Measurements from ENCODE around the gene SH3PXD2B. TPM values are rescaled to one million over a fixed set of nuclear protein-coding genes. Genes with fewer than 3 reads are reported as not detected.

Gene SH3PXD2B
- polyA plus RNA-seq (2013, experiment 1 of 2) = 35.5 TPM
- polyA plus RNA-seq (2013, experiment 2 of 2) = 44.1 TPM

GRCh38 chr5:172454358-172455086, at the start of gene SH3PXD2B:
Gene SH3PXD2B, minus strand, starts transcription at chr5:172454525. Its CDS starts 173 bp downstream, at chr5:172454352.
- peaks cover 5% of the 10 kb centered on the region; the same call in 1 of the 2 replicates for H3K36me3 ChIP-seq (ENCODE audit: insufficient read depth, low read length)
- peak within 1 kb of the TSS; percentile 89 for H3K9ac ChIP-seq (ENCODE audit: low read depth, low read length)
- peak within 1 kb of the TSS; percentile 78 for H3K27ac ChIP-seq (ENCODE audit: low read depth, low read length)

GRCh38 chr5:172502969-172503368, 48.6 kb upstream of the SH3PXD2B start:
- Histone ChIP-seq H3K4me1 (ENCODE audit: insufficient read depth, low read length) (no peaks in the 10 kb centered on the region), H3K27me3 (ENCODE audit: insufficient read depth, low read length) (no peaks in the 10 kb centered on the region), H3K4me3 (ENCODE audit: low read length) (no peak overlapping the region), H3K9me3 (ENCODE audit: insufficient read depth, low read depth, low read length) (no peaks in the 10 kb centered on the region), H3K9ac (ENCODE audit: low read depth, low read length) (no peak overlapping the region), H3K27ac (ENCODE audit: low read depth, low read length) (no peak overlapping the region), H3K36me3 (ENCODE audit: insufficient read depth, low read length) (no peaks in the 10 kb centered on the region)
- WGBS = 89% methylated on average over 4 of the region's 4 CpGs

More at GRCh38 chr5:172454358-172455086, at the start of gene SH3PXD2B:
- Histone ChIP-seq H3K4me3 (ENCODE audit: low read length) (peak within 1 kb of the TSS; percentile 68), H3K4me1 (ENCODE audit: insufficient read depth, low read length) (peaks cover 29% of the 10 kb centered on the region), H3K27me3 (ENCODE audit: insufficient read depth, low read length) (no peaks in the 10 kb centered on the region), H3K9me3 (ENCODE audit: insufficient read depth, low read depth, low read length) (no peaks in the 10 kb centered on the region)
- 3% methylated on average over 77 of the region's 89 CpGs for WGBS

GRCh38 chr5:172502410-172502809, 48.1 kb upstream of the SH3PXD2B start:
- WGBS = 92% methylated on average over 8 of the region's 8 CpGs

GRCh38 chr5:172501708-172502320, 47.5 kb upstream of the SH3PXD2B start:
- Histone ChIP-seq H3K27me3 (ENCODE audit: insufficient read depth, low read length) (no peaks in the 10 kb centered on the region), H3K4me3 (ENCODE audit: low read length) (no peak overlapping the region), H3K9ac (ENCODE audit: low read depth, low read length) (no peak overlapping the region), H3K27ac (ENCODE audit: low read depth, low read length) (no peak overlapping the region), H3K36me3 (ENCODE audit: insufficient read depth, low read length) (no peaks in the 10 kb centered on the region), H3K4me1 (ENCODE audit: insufficient read depth, low read length) (no peaks in the 10 kb centered on the region), H3K9me3 (ENCODE audit: insufficient read depth, low read depth, low read length) (no peaks in the 10 kb centered on the region)
- 88% methylated on average over 7 of the region's 7 CpGs for WGBS

More at GRCh38 chr5:172502410-172502809, 48.1 kb upstream of the SH3PXD2B start:
- Histone ChIP-seq H3K36me3 (ENCODE audit: insufficient read depth, low read length) (no peaks in the 10 kb centered on the region), H3K27me3 (ENCODE audit: insufficient read depth, low read length) (no peaks in the 10 kb centered on the region), H3K9ac (ENCODE audit: low read depth, low read length) (no peak overlapping the region), H3K27ac (ENCODE audit: low read depth, low read length) (no peak overlapping the region), H3K4me3 (ENCODE audit: low read length) (no peak overlapping the region), H3K9me3 (ENCODE audit: insufficient read depth, low read depth, low read length) (no peaks in the 10 kb centered on the region), H3K4me1 (ENCODE audit: insufficient read depth, low read length) (no peaks in the 10 kb centered on the region)

- Histone ChIP-seq H3K27me3 (ENCODE audit: insufficient read depth, low read length) (no peaks in the 10 kb centered on the region), H3K4me3 (ENCODE audit: low read length) (no peak overlapping the region), H3K36me3 (ENCODE audit: insufficient read depth, low read length) (no peaks in the 10 kb centered on the region), H3K4me1 (ENCODE audit: insufficient read depth, low read length) (no peaks in the 10 kb centered on the region), H3K9ac (ENCODE audit: low read depth, low read length) (no peak overlapping the region), H3K27ac (ENCODE audit: low read depth, low read length) (no peak overlapping the region), H3K9me3 (ENCODE audit: insufficient read depth, low read depth, low read length) (no peaks in the 10 kb centered on the region)
- 91% methylated on average over 2 of the region's 2 CpGs for WGBS
These were observed 45.0 kb upstream of the SH3PXD2B start for GRCh38 chr5:172499287-172499686.

GRCh38 chr5:172498431-172499129, 44.3 kb upstream of the SH3PXD2B start:
- H3K27ac ChIP-seq (ENCODE audit: low read depth, low read length) = no peak overlapping the region
- WGBS = 95% methylated on average over 12 of the region's 12 CpGs
- H3K4me3 ChIP-seq (ENCODE audit: low read length) = no peak overlapping the region
- H3K27me3 ChIP-seq (ENCODE audit: insufficient read depth, low read length) = no peaks in the 10 kb centered on the region
- H3K9ac ChIP-seq (ENCODE audit: low read depth, low read length) = no peak overlapping the region
- no peaks in the 10 kb centered on the region for H3K36me3 ChIP-seq (ENCODE audit: insufficient read depth, low read length)
- H3K4me1 ChIP-seq (ENCODE audit: insufficient read depth, low read length) = no peaks in the 10 kb centered on the region
- H3K9me3 ChIP-seq (ENCODE audit: insufficient read depth, low read depth, low read length) = no peaks in the 10 kb centered on the region

GRCh38 chr5:172497591-172498255, 43.4 kb upstream of the SH3PXD2B start:
- Histone ChIP-seq H3K27me3 (ENCODE audit: insufficient read depth, low read length) (no peaks in the 10 kb centered on the region), H3K27ac (ENCODE audit: low read depth, low read length) (no peak overlapping the region), H3K4me3 (ENCODE audit: low read length) (no peak overlapping the region), H3K4me1 (ENCODE audit: insufficient read depth, low read length) (no peaks in the 10 kb centered on the region), H3K9ac (ENCODE audit: low read depth, low read length) (no peak overlapping the region), H3K36me3 (ENCODE audit: insufficient read depth, low read length) (no peaks in the 10 kb centered on the region), H3K9me3 (ENCODE audit: insufficient read depth, low read depth, low read length) (no peaks in the 10 kb centered on the region)
- WGBS = 93% methylated on average over 14 of the region's 14 CpGs

GRCh38 chr5:172496671-172497371, 42.5 kb upstream of the SH3PXD2B start:
- Histone ChIP-seq H3K27me3 (ENCODE audit: insufficient read depth, low read length) (no peaks in the 10 kb centered on the region), H3K4me3 (ENCODE audit: low read length) (no peak overlapping the region), H3K9ac (ENCODE audit: low read depth, low read length) (no peak overlapping the region), H3K9me3 (ENCODE audit: insufficient read depth, low read depth, low read length) (no peaks in the 10 kb centered on the region), H3K4me1 (ENCODE audit: insufficient read depth, low read length) (no peaks in the 10 kb centered on the region), H3K27ac (ENCODE audit: low read depth, low read length) (no peak overlapping the region), H3K36me3 (ENCODE audit: insufficient read depth, low read length) (no peaks in the 10 kb centered on the region)
- 83% methylated on average over 12 of the region's 12 CpGs for WGBS

GRCh38 chr5:172494630-172495505, 40.5 kb upstream of the SH3PXD2B start:
- H3K9me3 ChIP-seq (ENCODE audit: insufficient read depth, low read depth, low read length) = no peaks in the 10 kb centered on the region
- H3K36me3 ChIP-seq (ENCODE audit: insufficient read depth, low read length) = no peaks in the 10 kb centered on the region
- no peaks in the 10 kb centered on the region for H3K4me1 ChIP-seq (ENCODE audit: insufficient read depth, low read length)
- H3K4me3 ChIP-seq (ENCODE audit: low read length) = no peak overlapping the region
- no peaks in the 10 kb centered on the region for H3K27me3 ChIP-seq (ENCODE audit: insufficient read depth, low read length)
- no peak overlapping the region for H3K27ac ChIP-seq (ENCODE audit: low read depth, low read length)
- WGBS = 83% methylated on average over 9 of the region's 9 CpGs
- no peak overlapping the region for H3K9ac ChIP-seq (ENCODE audit: low read depth, low read length)

- 83% methylated on average over 3 of the region's 3 CpGs for whole genome bisulfite sequencing
- no peak overlapping the region for H3K9ac ChIP-seq (ENCODE audit: low read depth, low read length)
- H3K36me3 ChIP-seq (ENCODE audit: insufficient read depth, low read length) = no peaks in the 10 kb centered on the region
- H3K4me3 ChIP-seq (ENCODE audit: low read length) = no peak overlapping the region
- H3K9me3 ChIP-seq (ENCODE audit: insufficient read depth, low read depth, low read length) = no peaks in the 10 kb centered on the region
- H3K27ac ChIP-seq (ENCODE audit: low read depth, low read length) = no peak overlapping the region
- H3K27me3 ChIP-seq (ENCODE audit: insufficient read depth, low read length) = no peaks in the 10 kb centered on the region
- no peaks in the 10 kb centered on the region for H3K4me1 ChIP-seq (ENCODE audit: insufficient read depth, low read length)
These were observed 39.6 kb upstream of the SH3PXD2B start for GRCh38 chr5:172493906-172494305.
